ENCODE measurements around the gene MYL5. TPM values are rescaled to one million over a fixed set of nuclear protein-coding genes. Genes with fewer than 3 reads are reported as not detected.

Gene MYL5
- total RNA-seq, 1 donor from 2014 or later: 24.6 TPM

GRCh38 chr4:718460-718859 lies 44.1 kb downstream of the MYL5 start:
- peaks cover 35% of the 10 kb centered on the region for H3K36me3 Mint-ChIP-seq (ENCODE audit: low read depth)
- H3K4me1 Mint-ChIP-seq: peaks cover 14% of the 10 kb centered on the region
- DNase-seq (no peak), ATAC-seq (ENCODE audit: low read depth) (no peak)
- ChIA-PET POLR2A (no interaction called here), CTCF (no interaction called here)
- no peak overlapping the region for H3K4me3 Mint-ChIP-seq
- no peak for TF ChIP-seq CTCF (IDR thresholded peaks at IDR 0.05)
- no peaks in the 10 kb centered on the region for H3K27me3 Mint-ChIP-seq
- H3K9me3 Mint-ChIP-seq: no peaks in the 10 kb centered on the region
- no peak overlapping the region for H3K27ac Mint-ChIP-seq
- intact Hi-C loops (cut with micrococcal nuclease): no loop called here

GRCh38 chr4:720111-720860 lies 45.9 kb downstream of the MYL5 start:
- DNase-seq: no peak
- Mint-ChIP-seq H3K4me1 (peaks cover 10% of the 10 kb centered on the region), H3K27me3 (no peaks in the 10 kb centered on the region), H3K27ac (peak overlapping the region; percentile 46), H3K4me3 (no peak overlapping the region), H3K9me3 (no peaks in the 10 kb centered on the region), H3K36me3 (ENCODE audit: low read depth) (peaks cover 37% of the 10 kb centered on the region)
- POLR2A ChIA-PET: interaction anchor here (1.2 kb wide), 1 partner anchor 46 kb away, joined by 3 read pairs; the partner anchor contains the start of gene MYL5
- CTCF ChIA-PET: no interaction called here
- intact Hi-C loops (cut with micrococcal nuclease): no loop called here
- no peak for ATAC-seq (ENCODE audit: low read depth)
- TF ChIP-seq CTCF (IDR thresholded peaks at IDR 0.05): no peak

GRCh38 chr4:721261-722168 lies 47.2 kb downstream of the MYL5 start:
- Mint-ChIP-seq H3K4me3 (no peak overlapping the region), H3K4me1 (peaks cover 10% of the 10 kb centered on the region), H3K9me3 (no peaks in the 10 kb centered on the region), H3K27me3 (no peaks in the 10 kb centered on the region), H3K36me3 (ENCODE audit: low read depth) (peaks cover 37% of the 10 kb centered on the region), H3K27ac (no peak overlapping the region)
- intact Hi-C loops (cut with micrococcal nuclease): no loop called here
- no peak for DNase-seq
- no peak for ATAC-seq (ENCODE audit: low read depth)
- ChIA-PET POLR2A (no interaction called here), CTCF (no interaction called here)
- TF ChIP-seq CTCF (IDR thresholded peaks at IDR 0.05): no peak

- TF ChIP-seq CTCF (IDR thresholded peaks at IDR 0.05): no peak
- Mint-ChIP-seq H3K4me1 (peaks cover 10% of the 10 kb centered on the region), H3K27me3 (no peaks in the 10 kb centered on the region), H3K4me3 (no peak overlapping the region), H3K36me3 (ENCODE audit: low read depth) (peaks cover 39% of the 10 kb centered on the region), H3K9me3 (no peaks in the 10 kb centered on the region), H3K27ac (no peak overlapping the region)
- intact Hi-C loops (cut with micrococcal nuclease): no loop called here
- DNase-seq (no peak), ATAC-seq (ENCODE audit: low read depth) (no peak)
- CTCF ChIA-PET: no interaction called here
- POLR2A ChIA-PET: no interaction called here
These were observed 47.9 kb downstream of the MYL5 start for GRCh38 chr4:722169-722725.

GRCh38 chr4:722851-723360 lies 48.6 kb downstream of the MYL5 start:
- ATAC-seq (ENCODE audit: low read depth) (no peak), DNase-seq (no peak)
- Mint-ChIP-seq H3K36me3 (ENCODE audit: low read depth) (peaks cover 43% of the 10 kb centered on the region), H3K4me1 (peaks cover 8% of the 10 kb centered on the region), H3K27me3 (no peaks in the 10 kb centered on the region), H3K4me3 (no peak overlapping the region), H3K9me3 (no peaks in the 10 kb centered on the region), H3K27ac (no peak overlapping the region)
- POLR2A ChIA-PET: no interaction called here
- CTCF ChIA-PET: no interaction called here
- no peak for TF ChIP-seq CTCF (IDR thresholded peaks at IDR 0.05)
- intact Hi-C loops (cut with micrococcal nuclease): no loop called here

Data from activated B cell treated with CpG ODN at 0.5 μM for 24 hours (primary cell).